Central memory CD4-positive, alpha-beta T cell (primary cell): ENCODE measurements around the gene ZFYVE16.
"Not testable (repeated sequence)": the region's sequence is repeated elsewhere in the genome, so short reads cannot be mapped to it uniquely, and the experiment has no call there.

ENCODE experiments used
- DNase-seq: peaks from one replicate; pipeline ENCODE4 v3.0.0; 2022
- total RNA-seq, 3 experiments: gene quantifications; one replicate each; lab custom pipeline; 2026; lab: John Stamatoyannopoulos, UW

ZFYVE16 gene
- total RNA-seq, result 17.4 to 45.4 (median 34.5) reads per million in 3 experiments

DNA sequence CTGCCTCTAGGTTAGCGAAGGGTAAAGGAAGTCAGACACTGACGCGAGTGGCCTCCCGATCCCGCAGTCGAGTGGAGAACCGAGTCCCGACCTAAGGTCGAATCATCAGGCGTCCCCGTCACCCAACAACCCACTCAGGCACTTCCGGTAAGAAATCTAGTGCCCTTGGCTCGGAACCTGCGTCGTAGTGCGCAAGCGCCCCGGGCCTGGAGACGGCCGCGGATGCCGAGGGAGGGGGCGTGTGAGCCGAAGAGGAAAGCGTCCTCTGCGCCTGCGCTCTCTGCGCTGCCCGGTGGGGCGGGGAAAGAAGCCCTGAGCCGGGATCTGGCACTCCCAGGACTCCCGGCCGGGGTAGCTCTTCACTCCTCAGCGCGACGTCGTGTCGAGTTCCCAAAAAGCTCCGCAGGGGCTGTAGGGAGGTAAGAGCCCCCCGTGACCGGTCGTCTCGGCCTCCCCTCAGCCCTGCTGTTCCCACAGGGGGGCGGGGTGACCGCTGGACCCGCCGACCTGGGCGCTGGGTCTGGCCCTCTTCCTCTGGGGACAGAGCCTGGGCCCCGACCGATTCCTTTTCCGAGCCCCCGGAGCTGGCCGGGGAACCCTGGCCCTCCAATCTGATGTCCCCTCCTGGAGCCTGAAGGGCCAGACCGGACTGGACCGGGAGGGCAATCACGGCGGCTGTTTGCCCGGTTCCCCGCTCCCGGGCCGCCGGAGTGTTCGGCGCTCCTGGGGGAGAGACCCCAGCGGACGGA, at the start of gene ZFYVE16:
Gene ZFYVE16 (plus strand): TSS at position 330 of the 749 bp plus-strand sequence. CDS start 26,084 bp downstream, outside the sequence.
- peak; percentile 96 for DNase-seq

DNA sequence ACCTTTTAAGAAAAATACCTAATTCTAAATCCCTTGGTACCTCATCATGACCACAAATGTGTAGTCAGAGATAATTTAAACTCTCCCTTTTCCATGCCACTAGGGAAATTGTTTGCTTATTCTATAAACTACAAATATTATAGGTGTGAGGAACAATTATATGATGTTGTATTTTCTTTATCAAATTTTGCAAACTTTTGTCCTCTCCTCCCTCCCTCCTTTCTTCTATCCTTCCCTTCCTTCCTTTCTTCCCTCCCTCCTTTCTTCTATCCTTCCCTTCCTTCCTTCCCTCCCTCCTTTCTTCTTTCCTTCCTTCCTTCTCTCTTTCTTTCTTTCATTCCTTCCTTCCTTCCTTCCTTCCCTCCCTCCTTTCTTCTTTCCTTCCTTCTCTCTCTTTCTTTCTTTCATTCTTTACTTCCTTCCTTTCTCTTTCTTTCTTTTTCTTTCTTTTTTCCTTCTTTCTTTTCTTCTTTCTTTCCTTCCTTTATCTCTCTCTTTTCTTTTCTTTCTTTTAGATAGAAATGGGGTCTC, 46.9 kb upstream of the ZFYVE16 start:
- no peak for DNase-seq

DNA sequence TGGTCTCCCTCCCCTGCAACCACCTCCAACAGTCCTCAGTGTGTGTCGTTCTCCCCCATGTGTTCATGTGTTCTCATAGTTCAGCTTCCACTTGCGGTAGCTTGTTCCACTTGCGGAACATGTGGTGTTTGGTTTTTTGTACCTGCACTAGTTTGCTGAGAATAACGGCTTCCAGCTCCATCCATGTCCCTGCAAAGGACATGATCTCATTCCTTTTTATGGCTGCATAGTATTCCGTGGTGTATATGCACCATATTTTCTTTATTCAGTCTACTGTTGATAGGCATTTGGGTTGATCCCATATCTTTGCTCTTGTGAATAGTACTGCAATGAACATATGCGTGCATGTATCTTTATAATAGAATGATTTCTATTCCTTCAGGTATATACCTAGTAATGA, 43.0 kb upstream of the ZFYVE16 start:
- no peak for DNase-seq

GRCh38 chr5:80368661-80369480, 39.0 kb upstream of the ZFYVE16 start:
- DNase-seq, result no peak

DNA sequence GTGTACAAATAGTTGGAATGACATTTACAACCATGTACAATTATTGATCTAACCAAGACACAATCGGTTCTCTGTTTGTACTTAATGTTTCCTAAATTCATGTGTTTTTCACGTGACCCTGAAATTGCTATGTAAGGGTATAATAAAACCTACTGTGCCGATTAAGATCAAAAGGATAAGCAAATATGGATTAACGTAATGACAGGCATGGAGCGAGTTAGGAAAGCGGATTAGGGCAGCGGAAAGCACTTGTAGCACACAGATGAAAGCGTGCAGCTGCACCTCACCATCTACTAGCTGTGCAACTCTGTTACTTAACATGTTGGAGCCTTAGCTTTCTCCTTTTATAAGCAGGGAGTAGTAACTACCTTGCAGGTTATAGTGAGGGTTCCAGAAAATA, 38.3 kb upstream of the ZFYVE16 start:
- DNase-seq, result no peak

GRCh38 chr5:80370390-80370789, 37.5 kb upstream of the ZFYVE16 start:
- no peak for DNase-seq

DNA sequence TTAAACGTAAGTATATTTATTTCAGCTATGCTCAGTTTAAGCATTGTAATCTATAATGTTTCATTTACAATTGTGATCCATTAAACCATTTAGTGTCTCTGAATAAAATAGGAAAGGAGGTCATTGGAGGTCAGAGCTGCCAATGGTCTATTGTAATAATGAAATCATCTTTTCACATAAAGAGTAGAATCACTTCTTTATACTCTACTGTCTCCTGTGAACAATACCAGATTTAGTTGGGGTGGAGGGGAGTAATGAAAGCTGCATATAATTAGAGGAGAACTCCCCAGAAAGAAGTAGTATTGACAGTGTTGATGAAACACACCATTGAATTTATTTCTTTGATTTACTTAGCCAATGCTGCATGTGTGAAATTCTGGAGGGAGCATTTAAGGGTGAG, 35.1 kb upstream of the ZFYVE16 start:
- no peak for DNase-seq

DNA sequence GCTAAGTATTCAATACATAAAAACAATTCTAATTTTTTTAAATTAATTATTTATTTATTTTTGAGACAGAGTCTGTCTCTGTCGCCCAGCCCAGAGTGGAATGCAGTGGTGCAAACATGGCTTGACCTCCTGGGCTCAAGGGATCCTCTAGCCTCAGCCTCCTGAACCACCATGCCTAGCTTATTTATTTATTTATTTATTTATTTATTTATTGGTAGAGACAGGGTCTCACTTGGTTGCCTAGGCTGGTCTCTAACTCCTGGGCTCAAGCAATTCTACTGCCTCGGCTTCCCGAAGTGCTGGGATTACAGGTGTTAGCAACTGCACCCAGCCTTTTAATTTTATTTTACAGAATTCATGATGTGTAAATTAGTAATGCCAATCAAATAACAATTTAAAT, 33.7 kb upstream of the ZFYVE16 start:
- DNase-seq, result no peak

DNA sequence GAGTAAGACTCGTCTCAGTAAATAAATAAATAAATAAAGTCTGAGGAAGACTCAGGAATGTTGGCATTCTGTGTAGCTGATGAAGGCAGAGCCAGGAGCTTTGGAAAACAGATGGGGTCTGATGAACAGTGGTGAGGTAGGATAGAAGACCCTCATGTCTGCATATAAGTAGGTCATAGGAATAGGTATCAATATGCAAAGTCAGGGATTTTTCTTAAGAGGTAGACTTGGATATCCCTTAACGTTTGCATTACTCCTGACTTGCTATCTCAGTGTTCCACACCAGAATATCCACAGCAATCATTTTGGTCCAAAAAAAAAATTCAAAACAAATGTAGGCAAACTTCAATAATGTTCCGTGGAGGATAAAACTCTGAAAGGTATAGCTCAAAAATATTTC, 31.3 kb upstream of the ZFYVE16 start:
- no peak for DNase-seq

- no peak for DNase-seq
These were observed 25.4 kb upstream of the ZFYVE16 start for GRCh38 chr5:80382488-80382887.

DNA sequence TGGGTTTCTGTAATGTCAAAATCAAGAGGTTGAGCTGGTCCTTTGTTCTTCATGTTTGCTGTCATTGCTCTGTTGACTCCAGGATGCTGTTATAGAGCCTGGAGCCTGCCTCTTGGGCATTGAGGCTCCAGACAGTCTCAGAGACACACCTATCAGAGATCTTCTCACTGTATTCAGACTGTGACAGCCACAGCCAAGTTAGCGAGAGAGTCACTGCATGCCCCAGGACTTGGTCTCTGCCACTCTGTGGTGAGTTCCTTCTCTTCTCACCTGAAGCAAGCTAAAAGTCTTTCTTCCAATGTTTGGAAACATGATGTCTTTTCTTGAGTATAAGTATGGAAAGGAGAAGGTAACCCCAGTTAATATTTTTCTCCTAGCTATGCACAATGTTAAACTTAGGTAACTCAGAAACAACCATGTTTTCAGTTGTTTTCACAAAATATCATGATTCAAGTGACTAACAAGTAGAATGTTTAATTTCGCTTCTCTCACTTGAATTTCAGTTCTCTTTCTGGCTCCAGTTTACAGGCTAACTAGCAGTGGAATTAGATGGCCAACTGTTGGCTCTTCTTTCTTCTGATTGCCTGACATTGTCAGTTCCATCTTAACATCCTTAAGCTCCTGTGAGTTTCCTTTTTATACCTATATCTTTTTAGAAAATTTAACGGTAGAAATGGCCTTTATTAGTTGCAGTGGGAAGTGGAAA, 20.6 kb upstream of the ZFYVE16 start:
- DNase-seq, result no peak

DNA sequence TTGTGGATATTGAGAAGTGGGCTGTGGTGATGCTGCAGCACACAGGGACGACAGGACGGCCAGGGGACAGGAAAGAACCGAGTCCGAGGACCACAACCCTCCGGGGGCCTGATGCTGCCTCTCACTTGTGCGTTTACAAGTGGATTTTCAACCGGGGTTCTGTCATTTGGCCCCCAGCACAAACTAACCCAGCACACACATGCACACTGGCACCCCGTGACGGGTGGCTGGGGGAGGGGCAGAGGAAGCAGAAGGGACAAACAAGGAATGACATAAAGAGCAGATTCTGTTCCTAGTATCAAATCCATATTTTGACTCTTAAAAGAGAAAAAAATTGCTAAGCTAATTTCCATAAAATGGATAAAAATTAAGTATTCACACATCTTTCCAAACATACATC, 18.3 kb upstream of the ZFYVE16 start:
- no peak for DNase-seq

DNA sequence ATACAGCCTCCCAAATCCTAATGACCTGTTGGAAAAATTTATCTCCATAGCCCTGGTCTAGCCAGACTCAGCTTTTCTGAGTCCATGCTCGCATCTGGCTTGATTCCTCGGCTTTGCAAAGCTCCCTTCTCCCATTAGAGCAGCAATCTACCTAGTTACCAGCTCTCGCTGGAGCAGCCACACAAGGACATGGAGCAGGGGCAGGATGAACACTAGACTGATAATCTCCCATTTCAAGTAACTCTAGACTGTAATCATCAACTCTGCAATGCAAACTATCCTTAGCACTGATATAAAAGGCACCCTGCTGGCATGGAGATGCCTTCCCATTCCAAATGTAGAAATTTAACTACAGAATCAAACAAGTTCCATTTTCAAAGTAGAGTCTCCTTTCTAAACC, 17.5 kb upstream of the ZFYVE16 start:
- DNase-seq, result not testable (repeated sequence)

DNA sequence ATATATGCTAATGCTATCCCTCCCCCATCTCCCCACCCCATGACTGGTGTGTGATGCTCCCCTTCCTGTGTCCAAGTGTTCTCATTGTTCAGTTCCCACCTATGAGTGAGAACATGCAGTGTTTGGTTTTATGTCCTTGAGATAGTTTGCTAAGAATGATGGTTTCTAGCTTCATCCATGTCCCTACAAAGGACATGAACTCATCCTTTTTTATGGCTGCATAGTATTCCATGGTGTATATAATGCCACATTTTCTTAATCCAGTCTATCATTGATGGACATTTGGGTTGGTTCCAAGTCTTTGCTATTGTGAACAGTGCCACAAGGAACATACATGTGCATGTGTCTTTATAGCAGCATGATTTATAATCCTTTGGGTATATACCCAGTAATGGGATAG, 16.6 kb upstream of the ZFYVE16 start:
- not testable (repeated sequence) for DNase-seq

GRCh38 chr5:80399526-80400239, 8.2 kb upstream of the ZFYVE16 start:
- DNase-seq, result no peak

DNA sequence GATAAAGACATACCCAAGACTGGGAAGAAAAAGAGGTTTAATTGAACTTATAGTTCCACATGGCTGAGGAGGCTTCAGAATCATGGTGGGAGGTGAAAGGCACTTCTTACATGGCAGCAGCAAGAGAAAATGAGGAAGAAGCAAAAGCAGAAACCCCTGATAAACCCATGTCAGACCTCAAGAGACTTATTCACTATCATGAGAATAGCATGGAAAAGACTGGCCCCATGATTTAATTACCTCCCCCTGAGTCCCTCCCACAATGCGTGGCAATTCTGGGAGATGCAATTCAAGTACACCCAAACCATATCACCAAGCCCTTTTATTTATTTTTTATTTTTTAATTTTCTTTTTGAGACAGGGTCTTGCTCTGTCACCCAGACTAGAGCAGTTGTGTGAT, 7.5 kb upstream of the ZFYVE16 start:
- not testable (repeated sequence) for DNase-seq

DNA sequence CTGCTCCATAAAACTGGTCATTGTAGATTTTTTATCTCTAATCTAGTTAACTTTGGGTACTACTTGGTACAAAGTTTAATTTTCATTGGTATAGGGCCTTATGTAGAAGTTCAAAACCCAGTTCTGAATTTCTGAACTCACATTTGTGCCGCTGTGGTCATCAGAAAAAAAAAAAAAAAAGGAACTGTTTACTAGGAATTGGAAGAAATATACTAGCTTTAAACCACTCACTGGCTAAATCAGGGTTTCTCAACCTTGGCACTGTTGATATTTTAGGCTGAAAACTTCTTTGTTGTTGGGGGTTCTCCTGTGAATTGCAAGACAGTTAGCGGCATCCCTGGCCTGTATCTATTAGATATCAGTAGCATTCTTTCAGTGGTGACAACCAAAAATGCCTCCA, 4.1 kb upstream of the ZFYVE16 start:
- DNase-seq, result no peak

- no peak for DNase-seq
These were observed 707 bp upstream of the ZFYVE16 start for GRCh38 chr5:80406980-80407734.

DNA sequence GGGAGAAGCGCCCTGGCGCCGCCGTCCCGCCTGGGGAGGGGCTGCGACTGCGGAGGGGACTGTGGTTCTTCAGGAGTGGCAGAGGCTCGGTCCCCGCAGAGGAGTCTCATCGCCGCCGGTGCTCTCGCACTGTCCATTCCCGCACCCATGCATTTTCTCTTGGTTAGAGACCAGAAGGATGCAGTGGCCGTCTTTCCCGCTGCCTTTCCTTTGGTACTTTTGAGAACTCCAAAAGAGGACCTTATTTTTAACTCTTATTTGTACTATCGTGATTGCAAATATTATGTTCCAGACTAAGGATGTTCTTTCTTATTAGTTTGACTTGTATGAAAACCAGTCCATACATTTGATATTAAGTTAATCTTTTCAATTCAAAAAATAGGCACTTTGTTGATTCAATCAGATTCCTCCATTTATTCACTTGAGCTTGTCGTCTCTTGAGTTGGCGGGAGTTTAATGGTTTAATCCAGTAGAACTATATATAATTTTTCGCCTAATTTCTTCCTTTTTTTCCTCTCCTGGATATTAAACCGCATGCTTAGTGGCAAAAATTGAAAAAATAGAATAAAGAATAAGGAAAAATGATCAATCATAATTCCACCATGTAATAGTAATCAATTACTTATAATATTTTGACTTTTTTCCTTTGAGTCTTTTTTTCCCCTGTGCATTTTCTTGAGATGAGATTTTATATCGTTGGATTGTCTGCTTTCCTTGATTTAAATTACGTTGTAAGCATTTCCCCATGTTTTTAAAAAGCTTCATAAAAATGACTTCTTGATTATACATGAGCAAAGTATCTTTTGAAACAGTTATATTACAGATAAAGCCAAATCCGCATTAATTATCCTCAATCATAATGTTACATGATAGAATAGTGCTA, 861 bp downstream of the ZFYVE16 start:
- DNase-seq, result no peak

- DNase-seq, result no peak
These were observed 1.6 kb downstream of the ZFYVE16 start for GRCh38 chr5:80409367-80409966.
